GM19025 (cell line): Measurements from ENCODE around the gene HIPK2.

Experiments used
- ATAC-seq: cut with Tn5 transposase; IDR thresholded peaks from one replicate; pipeline ENCODE4 v1.9.1; 2021; ENCODE audit warnings: mild to moderate bottlenecking, low read depth, moderate library complexity; ENCODE audit not compliant: unreplicated experiment

Gene HIPK2

DNA sequence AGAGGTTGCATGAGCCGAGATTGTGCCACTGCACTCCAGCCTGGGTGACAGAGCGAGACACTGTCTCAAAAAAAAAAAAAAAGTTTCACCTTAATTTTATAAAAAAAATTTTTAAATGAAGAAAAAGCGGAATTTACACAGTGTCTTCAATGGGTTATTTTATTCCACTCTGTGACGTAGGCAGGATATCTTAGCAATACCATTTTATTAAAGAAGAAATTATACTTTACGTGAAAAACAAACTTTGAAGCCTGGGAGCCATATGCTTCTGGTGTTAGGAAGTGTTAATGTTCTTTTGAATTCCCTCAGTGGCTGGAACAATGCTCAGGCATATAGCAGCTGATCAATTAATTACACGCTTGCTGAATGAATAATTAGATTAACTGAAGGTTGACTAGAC lies 176.6 kb downstream of the HIPK2 start:
- no peak for ATAC-seq

DNA sequence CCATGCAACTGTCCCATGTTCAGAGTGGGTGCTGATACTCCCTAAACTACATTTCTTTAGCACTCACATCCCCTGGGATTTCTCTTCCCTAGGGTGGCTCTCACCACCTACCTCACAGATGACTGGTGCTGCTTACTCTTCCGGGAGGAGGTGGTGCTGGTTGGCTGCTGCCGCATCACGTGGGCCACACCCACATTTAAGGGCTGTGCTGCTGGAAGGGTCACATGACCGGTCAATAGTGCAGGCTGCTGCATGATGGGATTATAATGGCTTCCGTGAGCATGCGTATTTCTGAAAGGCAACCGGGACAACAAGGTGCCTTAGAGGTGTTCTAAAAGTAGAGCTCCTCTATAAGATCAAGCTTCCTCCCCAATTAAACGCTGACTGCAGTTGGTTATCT lies 177.5 kb downstream of the HIPK2 start:
- ATAC-seq = no peak

- ATAC-seq = no peak
Observed at GRCh38 chr7:139598642-139599041, 179.2 kb downstream of the HIPK2 start.

GRCh38 chr7:139597028-139597427 lies 180.8 kb downstream of the HIPK2 start:
- ATAC-seq = no peak

DNA sequence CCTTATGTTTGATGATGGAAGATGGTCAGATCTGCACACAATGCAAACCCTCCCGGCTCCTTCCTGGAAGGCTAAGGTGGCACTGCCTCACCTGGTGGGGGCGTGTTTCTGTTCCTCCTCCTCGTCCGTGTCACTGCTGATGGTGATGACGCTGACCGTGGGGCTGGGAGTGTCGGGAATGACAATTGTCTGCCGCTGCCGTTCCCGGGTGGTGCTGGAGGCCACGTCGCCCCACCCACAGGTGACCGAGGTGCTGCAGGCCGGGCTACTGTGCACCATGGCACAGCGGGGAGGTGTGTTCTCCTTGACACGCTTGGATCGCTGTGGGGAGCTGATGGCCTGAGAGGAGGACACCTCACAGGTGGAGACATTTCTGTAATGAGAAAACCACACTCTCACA lies 181.2 kb downstream of the HIPK2 start:
- no peak for ATAC-seq

DNA sequence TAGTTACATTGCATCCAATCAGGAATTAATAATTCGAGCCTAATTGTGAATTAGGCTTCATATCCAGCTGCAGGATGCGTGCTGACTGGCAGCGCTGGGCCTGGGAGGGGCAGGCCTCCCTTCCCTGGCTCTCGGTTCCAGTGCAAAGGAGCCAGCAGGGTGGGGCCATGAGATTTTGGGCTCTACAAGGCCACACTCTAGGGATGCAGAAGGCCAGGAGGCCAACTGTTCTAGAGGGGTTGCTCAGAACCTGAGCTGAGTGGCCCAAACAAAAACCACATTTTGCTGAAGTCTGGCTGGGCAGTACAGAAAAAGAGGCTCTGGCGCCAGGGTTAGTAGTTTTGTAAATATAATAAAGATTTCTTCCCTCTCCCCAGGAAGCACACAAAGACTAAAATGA lies 182.0 kb downstream of the HIPK2 start:
- ATAC-seq = no peak

GRCh38 chr7:139594911-139595476 lies 182.8 kb downstream of the HIPK2 start:
- ATAC-seq = no peak

GRCh38 chr7:139594090-139594489 lies 183.7 kb downstream of the HIPK2 start:
- ATAC-seq = no peak

DNA sequence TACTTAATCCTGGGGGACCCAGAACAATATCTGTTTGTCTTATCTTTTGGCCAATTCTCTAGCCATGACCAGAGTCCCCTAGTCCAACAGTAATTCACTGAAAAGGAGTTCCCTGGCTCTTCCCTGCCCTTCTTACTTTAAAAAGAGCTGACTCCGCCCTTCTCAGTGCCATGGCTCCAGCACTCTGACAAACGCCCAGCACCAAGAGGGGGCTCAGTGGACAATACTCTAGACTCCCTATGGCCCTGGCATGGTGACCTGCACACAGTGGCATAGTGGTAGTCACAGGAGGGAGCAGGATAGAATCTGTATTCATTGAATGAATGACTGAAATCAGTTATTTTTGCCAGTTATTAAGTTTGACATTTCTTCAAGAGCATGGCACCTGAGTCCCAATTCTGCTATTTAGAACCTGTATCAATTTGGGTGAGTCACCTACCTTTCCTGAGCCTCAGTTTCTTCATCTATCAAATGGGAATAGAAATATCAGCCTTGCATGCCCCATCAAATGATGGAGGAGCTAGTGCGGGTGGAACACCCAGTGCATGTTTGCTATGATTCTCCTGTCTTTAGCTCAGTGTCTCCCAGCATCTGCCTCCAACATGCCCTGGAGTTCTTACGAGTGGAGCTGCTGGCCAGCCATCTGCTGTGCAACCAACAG lies 184.9 kb downstream of the HIPK2 start:
- no peak for ATAC-seq

DNA sequence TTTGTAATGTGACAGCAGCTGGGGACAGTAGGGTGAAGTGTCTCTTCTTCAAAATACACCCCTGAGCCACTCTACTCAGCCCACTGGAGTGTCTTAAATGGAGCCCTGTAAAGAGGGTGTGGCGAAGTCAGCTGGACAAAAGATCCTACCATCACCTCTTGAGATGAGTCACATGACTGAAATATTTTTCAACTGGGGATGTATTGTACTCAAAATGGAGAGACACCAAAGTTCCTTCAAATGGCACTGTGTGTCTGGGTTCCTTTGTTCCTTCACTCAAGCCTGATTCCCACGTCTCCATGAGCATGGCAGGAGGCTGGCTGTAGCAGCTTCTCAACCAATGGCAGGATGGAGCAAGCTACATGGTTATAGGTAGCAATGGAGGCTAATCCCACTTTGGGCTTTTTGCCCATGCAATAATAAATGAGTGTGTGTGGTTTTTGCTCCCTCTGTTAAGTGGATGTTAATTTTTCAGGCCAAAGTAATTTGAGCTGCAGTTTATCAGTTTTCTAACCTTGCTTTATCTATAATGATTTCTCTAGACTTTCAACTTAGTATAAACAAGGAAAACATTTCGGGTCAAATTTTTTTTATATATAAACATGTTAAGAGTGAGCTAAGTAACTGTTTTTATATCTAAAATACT lies 186.1 kb downstream of the HIPK2 start:
- no peak for ATAC-seq

DNA sequence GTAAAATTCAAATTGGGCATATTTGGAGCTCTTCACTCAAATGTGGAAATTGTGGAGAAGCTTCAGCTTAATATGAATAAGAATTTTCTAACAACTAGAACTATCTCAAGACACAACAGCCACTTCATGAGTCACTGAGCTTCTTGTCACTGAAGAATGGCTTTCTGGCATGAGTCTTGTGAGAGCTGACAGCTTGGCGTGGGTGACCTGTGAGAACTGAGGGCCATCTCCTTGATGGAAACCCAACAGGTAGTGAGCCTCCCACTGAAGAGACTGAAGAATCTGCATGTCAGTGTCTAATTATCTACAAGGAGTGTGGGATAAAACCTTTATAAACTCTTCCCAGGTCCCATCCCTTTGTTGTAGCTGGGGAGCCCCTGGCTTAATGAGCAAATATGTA lies 188.3 kb downstream of the HIPK2 start:
- ATAC-seq = no peak

- no peak for ATAC-seq
Observed at GRCh38 chr7:139588632-139589031, 189.2 kb downstream of the HIPK2 start.

GRCh38 chr7:139587535-139587934 lies 190.3 kb downstream of the HIPK2 start:
- ATAC-seq = no peak

GRCh38 chr7:139586286-139586685 lies 191.5 kb downstream of the HIPK2 start:
- no peak for ATAC-seq

DNA sequence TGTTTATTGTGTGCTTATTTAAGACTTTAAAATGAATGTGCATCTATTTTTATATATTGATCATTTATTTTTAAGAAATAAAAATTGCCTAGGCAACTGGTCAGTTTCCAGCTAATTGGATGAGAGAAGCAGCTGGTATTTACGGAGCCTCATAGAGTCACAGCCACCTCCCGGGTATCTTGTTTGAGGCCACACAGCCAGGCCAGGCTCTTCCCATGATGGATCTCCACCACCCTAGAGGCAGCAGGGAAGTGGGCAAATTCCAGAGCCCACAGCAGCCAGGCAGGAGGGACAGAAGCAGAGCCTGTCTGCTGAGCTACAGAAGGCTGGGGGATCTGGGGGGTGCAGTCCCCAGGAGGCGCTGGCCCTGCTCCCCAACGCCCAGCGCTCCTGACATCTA lies 192.8 kb downstream of the HIPK2 start:
- ATAC-seq = no peak

DNA sequence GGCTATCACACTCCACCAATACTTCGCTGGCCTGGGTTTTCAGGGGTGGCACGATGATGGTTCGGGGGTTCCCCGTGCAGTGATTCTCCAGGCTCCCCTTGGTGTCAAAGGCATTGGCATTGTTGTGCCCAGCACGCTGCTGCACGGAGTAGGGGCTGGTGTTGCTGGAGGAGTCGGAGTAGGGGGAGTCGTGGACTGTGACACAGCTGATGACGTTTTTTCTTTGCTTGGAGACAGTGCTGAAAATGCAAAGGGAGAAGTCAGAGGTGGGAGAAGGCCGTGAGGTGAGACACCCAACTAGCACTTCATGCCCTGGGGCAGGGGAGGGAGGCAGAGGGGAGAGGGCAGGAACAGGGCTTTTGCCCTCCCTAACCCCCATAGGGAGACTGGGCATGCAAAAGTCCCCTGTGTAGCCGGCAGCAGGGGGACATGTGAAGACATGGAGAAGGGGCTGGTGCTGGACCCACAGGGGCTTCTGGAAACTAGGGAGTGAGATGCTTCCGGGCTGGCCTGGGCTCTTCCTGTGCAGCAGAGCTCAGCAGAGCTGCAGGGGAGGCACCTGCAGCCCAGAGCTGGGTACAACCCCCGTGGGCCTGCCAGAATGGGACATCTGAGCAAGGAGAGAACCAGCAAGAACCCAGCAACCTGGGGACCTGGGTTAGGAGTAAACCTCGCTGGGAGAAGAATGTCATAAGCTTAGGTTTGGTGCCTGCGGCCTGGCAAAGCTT lies 193.8 kb downstream of the HIPK2 start:
- ATAC-seq = no peak

- no peak for ATAC-seq
Observed at GRCh38 chr7:139582671-139583155, 195.1 kb downstream of the HIPK2 start.

DNA sequence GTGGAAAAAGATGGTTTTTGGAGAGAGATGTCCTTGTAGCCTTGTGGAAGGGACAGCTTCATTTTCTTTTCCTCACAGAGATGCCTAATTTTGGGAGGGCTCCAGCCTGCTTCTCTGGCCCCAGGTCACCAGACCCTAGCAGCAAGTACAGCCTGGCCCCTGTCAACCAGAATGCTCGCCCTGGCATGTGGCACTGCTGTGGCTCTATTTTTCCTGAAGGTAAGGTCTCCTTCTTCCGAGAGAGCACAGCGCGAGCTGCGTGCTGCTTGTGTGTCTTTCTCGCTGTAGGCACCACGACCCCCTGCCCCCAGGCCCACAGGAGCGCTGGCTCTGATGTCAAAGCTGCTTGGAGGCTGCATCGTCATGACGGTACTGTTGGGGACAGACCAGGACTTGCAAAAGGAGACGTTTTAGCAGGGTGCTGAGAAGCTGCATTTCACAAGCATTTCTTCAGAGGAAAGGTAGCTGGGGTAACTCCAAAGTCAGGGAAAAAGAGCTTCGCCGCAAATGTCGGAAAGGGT lies 195.6 kb downstream of the HIPK2 start:
- ATAC-seq = no peak

GRCh38 chr7:139580435-139580834 lies 197.4 kb downstream of the HIPK2 start:
- ATAC-seq = no peak

GRCh38 chr7:139576179-139576973 lies 201.4 kb downstream of the HIPK2 start:
- no peak for ATAC-seq
